ENCODE data around the gene SYTL3. TPM values are rescaled to one million over a fixed set of nuclear protein-coding genes. Genes with fewer than 3 reads are reported as not detected.

The SYTL3 gene
- polyA plus RNA-seq, 4 donors: 3.2 to 4.6 (median 3.8) TPM

DNA sequence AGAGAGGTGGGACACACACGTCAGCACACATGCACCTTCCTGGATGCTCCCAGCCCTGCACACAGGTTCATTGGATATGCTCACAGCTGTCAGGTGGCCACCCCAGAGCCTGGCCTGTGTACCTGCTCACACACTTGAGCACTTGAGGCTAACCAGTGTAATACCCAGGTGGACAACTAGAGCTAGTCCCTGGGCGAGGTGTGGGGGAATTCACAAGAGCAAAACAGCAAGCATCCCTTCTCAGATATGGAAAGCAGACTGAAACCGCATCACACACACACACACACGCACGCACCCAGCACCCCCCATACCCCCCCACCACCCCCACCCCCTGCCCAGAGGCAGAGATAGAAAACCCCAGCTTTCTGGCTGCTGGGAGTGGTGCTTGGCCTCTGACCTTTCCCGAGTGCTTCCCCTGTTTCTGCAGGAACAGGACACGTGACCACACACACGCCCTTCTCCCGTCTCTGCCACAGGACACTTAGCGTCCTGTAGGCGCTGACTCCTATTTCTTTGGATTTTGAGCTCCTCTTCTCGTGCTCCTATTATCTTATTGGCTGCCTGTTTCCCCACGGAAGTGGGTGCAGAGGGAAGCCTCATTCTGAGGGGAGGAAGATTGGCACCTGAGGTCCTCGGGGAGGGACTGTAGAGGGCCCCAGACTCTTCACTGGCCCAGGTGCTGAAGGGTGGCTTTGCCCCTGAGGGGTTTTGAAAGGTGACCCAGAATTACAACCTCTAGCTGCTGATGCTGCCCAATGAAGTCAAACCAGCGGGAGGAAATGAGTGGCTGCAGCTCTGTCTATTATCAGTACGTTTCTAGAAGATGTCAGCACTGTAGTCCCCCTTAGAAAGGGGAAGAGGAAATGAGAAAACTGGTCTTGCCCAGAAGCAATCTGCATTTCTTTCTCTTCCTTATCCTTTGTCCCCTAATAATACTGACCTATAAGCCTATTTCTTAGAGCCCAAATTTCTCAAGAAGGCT, 65.8 kb downstream of the SYTL3 start:
- DNase-seq (ENCODE audit: low read depth in 4 of 4, low spot score in 3 of 4): no peak

DNA sequence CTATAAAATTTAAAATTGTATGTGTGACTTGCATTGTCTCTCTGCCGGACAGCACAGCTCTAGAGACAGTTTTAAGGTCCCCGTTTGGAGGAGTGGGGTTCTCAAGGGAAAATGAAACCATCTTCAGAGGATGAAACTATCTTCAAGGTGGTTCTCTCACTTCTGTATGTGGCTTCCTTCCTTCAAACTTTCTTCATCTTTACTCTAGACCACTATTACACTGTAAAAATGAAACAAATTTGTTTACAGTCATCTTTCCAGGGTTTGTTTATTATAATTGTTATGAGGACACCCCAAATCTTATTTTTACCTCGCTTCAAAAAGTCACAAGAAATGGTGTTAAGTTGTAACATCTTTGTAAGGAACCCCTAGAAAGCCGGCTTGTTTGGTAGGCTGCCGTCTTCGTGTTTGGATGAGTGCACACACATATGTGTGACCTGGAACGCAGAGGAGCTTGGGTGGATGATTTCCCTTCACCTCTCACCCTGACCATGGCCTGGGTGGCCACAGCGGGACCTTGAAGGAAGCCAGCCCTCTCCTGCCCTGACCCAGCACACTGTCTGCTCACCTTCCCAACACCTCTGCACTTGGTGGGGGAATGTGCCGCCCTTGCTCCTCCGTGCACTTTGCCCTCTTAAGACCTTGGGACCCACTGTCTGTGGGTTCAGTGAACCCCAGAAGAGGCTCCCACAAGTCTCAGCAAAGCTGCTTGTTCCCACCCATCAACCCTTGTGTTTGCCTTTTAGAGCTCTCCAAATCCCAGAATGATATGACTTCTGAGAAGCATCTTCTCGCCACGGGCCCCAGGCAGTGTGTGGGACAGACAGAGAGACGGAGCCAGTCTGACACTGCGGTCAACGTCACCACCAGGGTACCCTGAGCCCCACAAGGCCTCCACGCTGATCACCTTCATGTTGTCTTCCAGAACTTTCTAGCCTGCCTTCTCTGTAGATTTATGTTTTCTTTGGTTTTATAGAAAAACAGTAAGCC, 67.8 kb downstream of the SYTL3 start:
- DNase-seq (ENCODE audit: low read depth in 4 of 4, low spot score in 3 of 4): no peak

DNA sequence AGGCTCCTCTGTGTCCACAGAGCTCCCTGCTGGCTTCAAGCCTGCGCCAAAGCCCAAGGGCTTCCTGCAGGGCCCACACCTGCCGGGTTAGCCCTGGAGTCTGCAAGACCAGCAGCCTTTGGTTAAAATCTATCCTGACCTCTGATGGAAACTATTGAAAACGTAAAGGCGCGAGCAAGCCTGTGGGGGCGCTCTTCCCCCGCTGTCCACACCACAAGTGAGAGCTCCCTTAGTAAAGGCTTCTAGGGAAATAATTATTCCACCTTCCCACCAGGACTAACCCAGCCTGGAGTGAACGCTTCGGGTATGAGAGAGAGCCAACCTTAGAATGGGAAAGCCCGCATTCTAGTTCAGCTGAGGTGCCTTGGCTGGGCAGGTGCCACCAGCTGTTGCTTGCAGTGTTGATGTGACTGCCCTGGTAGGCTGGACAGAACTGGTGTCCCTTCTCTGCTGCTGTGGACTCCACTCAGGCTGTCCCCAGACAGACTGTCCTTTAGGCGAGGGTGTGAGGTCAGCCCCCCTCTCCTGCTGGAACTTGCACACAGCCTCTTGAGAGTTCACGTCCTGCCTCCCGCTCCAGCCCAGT, 68.7 kb downstream of the SYTL3 start:
- peak in 1 of 4 donors; percentile 38 for DNase-seq (ENCODE audit: low read depth in 4 of 4, low spot score in 3 of 4)

DNA sequence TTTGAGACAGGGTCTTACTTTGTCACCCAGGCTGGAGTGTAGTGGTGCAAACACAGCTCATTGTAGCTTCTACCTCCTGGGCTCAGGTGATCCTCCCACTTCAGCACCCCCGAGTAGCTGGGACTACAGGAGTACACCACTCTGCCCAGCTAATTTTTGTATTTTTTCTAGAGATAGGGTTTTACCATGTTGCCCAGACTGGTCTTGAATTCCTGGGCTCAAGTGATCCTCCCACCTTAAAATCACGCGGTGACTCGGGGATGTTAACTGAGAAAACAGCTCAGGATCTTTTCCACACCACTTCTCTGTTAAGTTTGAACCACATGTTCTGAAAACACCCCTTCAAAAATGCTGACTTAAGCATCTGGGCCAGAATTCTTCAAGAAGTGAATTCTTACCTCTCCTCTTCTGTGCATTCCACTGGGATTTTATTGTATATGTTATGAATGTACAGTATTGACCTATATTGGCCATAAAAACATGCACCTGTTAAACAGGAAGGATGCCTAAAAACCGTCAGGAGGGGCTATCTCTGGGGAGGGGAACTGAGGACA, 72.4 kb downstream of the SYTL3 start:
- no peak for DNase-seq (ENCODE audit: low read depth in 4 of 4, low spot score in 3 of 4)

DNA sequence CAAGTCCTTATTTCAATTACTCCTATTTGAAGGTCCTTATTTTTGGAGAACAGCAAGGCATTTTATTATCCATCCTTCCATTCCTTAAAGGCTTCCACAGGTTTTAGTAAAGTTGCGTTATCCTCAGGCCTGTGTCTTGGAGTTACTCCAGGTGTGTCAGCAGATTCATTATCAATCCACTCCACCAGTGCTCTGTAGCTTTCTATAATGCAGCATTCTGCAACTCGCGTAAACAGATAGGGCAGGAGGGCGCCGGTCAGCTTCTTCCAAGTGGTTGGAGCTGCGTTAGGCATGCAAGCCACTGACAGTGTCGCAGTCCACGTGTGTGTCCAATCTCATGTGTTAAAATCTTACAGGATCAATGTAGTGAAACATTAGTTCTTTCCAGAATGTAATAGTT, 75.8 kb downstream of the SYTL3 start:
- no peak for DNase-seq (ENCODE audit: low read depth in 4 of 4, low spot score in 3 of 4)

DNA sequence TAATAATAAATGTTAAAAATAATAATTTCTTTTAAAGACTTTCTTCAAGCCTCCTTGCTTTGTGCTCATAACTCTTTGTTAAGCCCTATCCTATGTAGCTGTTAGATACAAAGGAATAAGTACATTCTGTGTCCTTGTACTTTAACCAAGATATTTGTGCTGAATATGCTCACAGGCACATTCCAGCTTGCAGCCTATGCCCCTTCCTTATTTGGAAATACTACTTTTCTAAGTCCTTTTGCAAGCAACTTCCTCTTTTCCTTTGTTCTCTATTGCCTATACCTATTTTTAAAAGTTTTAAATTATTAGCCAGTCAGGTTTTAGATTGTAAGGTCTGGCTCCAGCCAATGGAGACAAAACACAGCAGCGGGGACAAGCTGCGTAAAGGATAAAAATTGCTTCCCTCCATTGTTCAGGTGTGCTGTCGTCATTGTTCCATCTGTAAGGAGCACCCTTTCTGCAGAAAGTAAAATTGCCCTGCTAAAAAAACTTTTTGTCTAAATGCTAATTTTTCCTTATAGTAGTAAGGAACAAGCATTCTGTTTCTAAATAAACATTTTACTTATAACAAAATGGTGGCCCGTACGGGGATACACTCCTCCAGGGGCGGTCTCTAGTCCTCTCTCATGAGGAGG, 80.2 kb downstream of the SYTL3 start:
- no peak for DNase-seq (ENCODE audit: low read depth in 4 of 4, low spot score in 3 of 4)

DNA sequence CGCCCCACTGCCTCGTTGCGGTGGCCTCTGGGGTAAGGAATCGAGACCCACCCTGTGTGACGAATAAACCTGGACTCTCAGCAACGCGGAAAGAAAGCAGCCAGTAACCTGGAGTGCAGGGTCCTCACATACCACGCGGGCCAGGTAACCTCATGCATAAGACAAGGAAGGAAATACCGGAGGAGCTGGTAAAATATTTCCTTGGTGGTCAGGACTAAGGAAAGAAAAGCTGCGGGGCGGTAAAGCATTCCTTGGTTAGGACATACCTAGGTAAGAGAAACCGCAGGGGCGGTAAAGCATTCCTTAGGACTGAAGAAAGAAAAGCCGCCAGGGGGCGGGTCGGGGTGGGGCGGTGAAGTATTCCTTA, 80.7 kb downstream of the SYTL3 start:
- no peak for DNase-seq (ENCODE audit: low read depth in 4 of 4, low spot score in 3 of 4)

DNA sequence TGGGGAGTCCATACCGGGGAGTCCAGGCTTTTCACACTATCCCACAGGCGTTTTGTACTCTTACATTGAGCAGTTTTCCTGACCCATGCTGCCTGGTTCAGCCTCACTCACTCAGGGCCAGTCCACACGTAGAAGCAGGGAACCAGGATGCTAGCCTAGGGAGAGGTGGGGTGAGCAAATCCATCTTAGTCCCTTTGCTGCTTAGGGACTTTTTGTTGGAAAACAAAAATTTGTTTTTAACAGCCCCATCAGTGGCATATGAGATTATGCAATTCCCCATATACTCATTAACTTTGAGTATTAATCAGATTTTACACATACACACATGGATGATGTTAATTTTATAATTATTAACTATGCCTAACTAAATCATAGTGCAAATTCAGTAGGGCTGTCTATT, 85.2 kb downstream of the SYTL3 start:
- no peak for DNase-seq (ENCODE audit: low read depth in 4 of 4, low spot score in 3 of 4)

DNA sequence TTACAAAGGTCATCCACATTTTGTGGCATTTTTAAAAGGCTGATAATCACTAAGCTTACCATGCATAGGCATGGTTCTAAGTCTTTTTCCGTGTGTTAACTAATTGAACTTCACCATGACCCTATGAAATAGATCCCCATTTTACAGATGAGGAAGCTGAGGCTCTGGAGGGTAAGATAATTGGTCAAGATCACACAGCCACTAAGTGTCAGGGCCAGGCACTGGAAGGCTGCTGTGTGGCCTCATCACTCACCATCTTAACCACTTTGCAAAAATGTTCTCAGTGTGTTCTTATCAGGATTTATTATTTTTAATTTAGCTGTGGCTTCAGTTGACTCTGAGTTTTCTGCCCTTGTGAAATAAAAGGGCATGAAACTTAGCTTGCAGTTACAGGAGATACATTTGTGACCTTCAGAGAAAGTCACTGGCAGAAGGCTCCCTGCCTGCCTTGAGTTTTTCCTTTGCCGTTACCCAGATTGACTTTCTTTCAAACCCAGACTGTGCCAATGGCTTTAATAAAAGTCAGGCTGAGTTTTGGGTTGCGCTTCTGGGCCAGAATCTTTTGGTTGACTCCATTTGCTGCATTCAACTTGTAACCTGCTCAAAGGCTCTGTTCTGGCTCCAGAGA, 87.3 kb downstream of the SYTL3 start:
- no peak for DNase-seq (ENCODE audit: low read depth in 4 of 4, low spot score in 3 of 4)

DNA sequence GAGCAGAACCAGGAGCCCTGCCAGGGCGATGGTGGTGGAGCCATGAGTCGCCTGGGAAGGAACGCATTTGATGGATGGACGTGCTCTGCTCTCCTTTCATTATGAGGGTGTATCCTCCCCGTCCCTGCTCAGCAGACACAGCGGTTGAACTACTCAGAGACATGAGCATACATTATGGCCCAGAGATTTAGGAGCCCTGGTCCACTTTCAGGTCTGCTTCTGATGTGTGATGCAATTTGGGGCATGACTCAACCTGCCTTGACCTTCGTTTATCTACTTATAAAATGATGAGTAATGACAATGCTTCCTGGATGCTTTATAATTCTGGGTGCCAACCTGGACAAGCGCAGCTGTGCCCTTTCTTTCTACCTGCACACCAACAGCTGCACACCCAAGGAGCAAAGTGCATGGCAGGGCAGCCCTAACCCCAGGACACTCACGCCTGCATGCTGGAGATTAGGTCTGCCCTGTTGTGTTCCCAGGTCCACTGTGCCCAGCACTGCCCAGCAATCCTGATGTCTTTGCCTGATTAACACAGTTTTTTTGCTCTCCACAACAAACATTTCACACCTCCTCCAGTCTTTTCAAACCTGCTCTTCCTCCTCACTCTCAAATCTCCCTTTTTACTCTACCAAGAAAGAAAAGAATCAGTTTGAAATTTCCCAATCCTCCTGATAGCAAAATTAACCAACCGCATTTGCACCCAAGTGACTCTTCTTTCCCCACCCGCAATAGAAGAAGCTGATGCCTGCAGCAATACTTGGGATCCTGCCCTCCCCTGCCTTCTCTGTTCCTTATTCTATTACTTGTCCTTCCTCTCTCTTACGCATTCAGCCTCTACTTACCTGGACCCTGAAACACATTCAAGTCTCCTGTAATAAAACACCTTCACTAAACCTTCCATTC, 88.1 kb downstream of the SYTL3 start:
- DNase-seq (ENCODE audit: low read depth in 4 of 4, low spot score in 3 of 4): no peak

DNA sequence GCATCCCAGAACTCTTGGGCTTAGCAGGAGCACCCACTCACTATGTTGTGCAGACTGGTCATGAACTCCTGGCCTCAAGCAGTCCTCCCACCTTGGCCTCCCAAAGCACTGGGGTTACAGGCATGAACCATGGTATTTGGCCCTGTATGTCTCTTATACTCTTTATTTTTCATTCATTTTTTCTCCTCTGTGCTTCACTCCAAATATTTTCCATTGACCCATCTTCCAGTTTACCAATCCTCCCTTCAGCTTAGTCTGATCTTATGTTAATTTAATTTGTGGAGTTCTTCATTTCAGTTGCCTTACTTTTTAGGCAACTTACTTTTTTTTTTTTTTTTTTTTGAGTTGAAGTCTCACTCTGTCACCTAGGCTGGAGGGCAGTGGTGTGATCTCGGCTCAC, 89.8 kb downstream of the SYTL3 start:
- DNase-seq (ENCODE audit: low read depth in 4 of 4, low spot score in 3 of 4): no peak

DNA sequence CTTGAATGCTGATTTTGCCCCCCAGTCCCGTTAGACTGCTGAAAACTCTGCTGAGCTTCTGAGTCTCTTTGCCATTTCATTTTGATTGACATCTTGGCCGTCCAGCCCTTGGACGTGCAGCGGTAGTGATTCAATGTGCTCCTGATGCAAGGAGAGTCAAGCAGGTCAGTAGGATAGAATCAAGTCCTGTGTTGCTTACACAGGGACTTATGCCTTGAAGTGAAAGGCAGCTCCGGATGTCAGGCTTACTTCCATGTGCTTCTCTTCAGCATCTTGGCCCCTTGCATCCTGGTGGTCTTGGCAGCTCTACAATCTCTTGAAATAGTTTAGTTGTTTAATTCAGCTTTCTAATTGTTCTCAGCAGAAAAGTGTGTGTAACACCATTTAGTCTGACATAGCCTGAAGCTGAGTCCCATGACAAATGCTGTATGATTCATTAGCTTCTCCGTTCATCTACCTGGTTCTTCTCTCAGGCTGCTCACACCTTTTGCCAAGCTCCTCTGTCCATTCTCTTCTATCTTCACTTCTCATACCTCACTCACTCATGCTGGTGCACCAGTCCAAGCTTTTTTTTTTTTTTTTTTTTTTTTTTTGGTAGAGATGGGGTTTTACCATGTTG, 93.3 kb downstream of the SYTL3 start:
- no peak for DNase-seq (ENCODE audit: low read depth in 4 of 4, low spot score in 3 of 4)

DNA sequence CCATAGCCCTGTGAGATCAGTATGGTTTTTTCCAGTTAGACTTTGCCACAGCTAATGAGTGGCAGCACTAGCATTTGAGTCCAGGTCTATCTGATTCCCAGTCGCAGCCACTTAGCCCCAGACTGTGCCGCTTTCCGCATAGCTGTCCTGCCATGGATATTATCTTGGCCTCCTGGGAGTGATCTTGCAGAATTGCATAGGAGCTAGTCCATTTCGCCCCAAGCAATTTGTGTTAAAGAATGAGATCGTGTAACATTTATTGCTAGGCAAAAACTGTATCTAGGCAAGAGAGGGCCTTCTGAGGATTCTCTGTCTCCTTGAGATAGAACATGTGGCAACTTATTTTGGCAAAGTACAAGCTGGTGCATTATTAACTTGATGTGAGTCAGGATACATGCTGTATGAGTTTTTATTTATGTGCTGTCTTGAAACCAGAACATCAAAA, 95.2 kb downstream of the SYTL3 start:
- DNase-seq (ENCODE audit: low read depth in 4 of 4, low spot score in 3 of 4): no peak

DNA sequence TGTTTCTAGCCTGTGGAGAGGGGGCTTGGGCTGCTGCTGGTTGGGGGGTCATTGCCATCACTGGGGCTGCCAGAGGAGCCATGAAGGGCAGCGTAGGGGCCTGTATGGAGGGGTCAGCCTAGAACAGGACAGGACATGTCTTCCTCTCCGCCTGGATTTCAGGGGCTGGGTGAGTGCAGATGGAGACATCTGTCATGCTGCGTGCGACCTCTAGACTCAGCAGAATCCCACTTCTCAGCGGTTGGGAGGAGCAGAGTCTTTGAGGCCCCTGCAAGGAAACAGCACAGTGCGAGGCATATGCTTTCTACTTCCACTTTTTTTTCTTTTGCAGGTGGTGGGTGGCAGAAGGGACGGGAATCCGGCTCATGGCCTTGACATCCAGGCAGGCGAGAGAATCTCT, 101.4 kb downstream of the SYTL3 start:
- no peak for DNase-seq (ENCODE audit: low read depth in 4 of 4, low spot score in 3 of 4)

DNA sequence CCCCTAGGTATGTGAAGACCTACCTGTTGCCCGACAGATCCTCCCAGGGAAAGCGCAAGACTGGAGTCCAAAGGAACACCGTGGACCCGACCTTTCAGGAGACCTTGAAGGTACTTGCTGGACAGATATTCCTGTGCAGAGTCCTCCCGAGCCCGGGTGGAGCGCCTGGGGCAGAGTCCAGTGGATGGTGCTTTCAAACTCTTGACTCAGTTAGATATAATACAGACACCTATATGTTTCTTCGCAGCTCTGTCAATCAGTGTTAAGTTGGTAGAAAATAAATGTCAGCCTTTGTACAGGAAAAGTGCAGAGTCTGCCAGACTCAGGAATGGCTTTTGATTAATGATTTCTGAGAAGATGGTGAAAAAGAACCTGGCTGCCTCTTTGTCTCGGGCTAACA, 102.1 kb downstream of the SYTL3 start:
- DNase-seq (ENCODE audit: low read depth in 4 of 4, low spot score in 3 of 4): no peak

DNA sequence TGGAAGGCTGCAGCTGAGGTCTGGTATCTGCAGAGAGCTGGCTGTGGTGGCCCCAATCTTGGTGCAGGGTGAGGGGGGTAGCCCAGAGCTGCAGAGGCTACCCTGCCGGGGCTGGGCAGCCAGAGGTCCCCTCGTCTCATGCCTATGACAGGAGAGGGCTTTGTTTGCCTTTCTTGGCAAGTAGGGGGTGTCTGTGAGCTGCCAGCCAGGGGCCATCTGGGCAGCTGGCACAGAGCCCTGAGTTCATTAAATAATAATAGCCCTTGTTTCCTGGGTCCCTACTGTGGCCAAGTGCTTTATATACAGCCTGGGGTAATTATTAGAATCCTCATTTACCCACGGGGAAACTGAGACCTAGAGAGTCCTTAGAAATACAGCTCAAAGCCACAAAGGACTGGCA, 102.8 kb downstream of the SYTL3 start:
- DNase-seq (ENCODE audit: low read depth in 4 of 4, low spot score in 3 of 4): no peak

DNA sequence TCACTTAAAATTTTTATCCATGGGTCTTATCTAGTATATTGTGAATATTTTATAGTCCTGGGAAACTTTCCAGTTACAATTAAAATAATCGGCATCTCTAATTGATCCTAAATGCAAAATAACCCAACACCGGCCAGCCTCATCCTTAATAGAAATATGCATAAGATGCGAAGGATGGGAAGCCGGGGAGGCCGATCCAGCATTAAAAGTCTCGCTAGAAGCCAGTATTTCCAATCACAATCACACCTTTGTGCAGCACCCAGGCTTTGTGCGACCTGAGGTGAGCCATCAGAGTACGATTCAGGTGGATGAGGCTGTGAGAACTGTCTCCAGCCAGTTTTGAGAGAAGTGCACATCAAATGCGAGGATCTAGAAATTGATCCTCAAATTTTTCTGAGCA, 104.0 kb downstream of the SYTL3 start:
- no peak for DNase-seq (ENCODE audit: low read depth in 4 of 4, low spot score in 3 of 4)

DNA sequence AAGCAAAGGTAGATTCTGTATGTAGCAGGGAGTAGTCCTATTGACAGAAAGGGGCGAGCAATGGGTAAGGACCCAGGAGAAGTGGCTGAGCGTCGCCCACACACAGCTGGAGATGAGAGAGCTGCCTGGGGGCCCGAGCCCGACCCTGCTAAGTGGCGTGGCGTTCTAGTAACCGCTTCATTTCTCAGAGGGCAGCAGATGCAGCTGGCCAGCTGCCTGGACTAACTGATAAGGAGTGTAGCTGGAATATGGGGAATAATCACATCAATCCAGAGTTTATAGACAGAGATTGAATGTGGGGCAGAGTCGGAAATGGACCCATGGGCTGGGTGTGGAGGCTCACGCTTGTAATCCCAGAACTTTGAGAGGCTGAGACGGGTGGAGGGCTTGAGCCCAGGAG, 104.9 kb downstream of the SYTL3 start:
- no peak for DNase-seq (ENCODE audit: low read depth in 4 of 4, low spot score in 3 of 4)
